HepG2 (cell line): ENCODE results near the gene TBC1D20. TPM values are rescaled to one million over a fixed set of nuclear protein-coding genes. Genes with fewer than 3 reads are reported as not detected.

Experiments used
- AKAP8 ChIP-seq: sonication (generic); formaldehyde crosslinking; IDR thresholded peaks from 2 replicates; pipeline ENCODE4 v1.5.1; 2020; ENCODE audit warnings: mild to moderate bottlenecking, missing genetic modification reagents
- ARNT ChIP-seq: fragments of 450-650 bp; IDR thresholded peaks from 2 replicates; pipeline ENCODE4 v1.6.1; 2017
- BATF2 ChIP-seq: sonication (generic); formaldehyde crosslinking; IDR thresholded peaks from 2 replicates; pipeline ENCODE4 v1.8.0; 2022; ENCODE audit warnings: mild to moderate bottlenecking, missing genetic modification reagents, moderate library complexity
- BRF2 ChIP-seq: sonication (generic); formaldehyde crosslinking; IDR thresholded peaks from 2 replicates; pipeline ENCODE4 v1.8.1; 2022; ENCODE audit warnings: mild to moderate bottlenecking, missing genetic modification reagents
- DDIT3 ChIP-seq: sonication (generic); formaldehyde crosslinking; IDR thresholded peaks from 2 replicates; pipeline ENCODE4 v1.4.0; 2020; ENCODE audit warnings: mild to moderate bottlenecking, missing genetic modification reagents
- DRAP1 ChIP-seq: IDR thresholded peaks from 2 replicates; pipeline ENCODE4 v1.6.1; 2016; ENCODE audit warnings: missing genetic modification reagents, missing compliant biosample characterization
- EED ChIP-seq: sonication (generic); formaldehyde crosslinking; IDR thresholded peaks from 2 replicates; pipeline ENCODE4 v1.5.0; 2020; ENCODE audit warnings: mild to moderate bottlenecking, missing genetic modification reagents
- GATAD1 ChIP-seq: IDR thresholded peaks from 2 replicates; pipeline ENCODE4 v1.6.1; 2016; ENCODE audit warnings: missing genetic modification reagents, missing compliant biosample characterization
- HCFC1 ChIP-seq: fragments of 150-350 bp; IDR thresholded peaks from 2 replicates; pipeline ENCODE4 v1.6.1; 2014; ENCODE audit warnings: low read depth, low read length
- HDAC6 ChIP-seq: fragments of 200-600 bp; sonication (generic); IDR thresholded peaks from 2 replicates; pipeline ENCODE4 v1.7.0; 2017; ENCODE audit warnings: mild to moderate bottlenecking, antibody characterized with exemption, low read length, low read depth
- POLR2AphosphoS5 ChIP-seq: IDR thresholded peaks from 2 replicates; pipeline ENCODE4 v1.6.1; 2012; ENCODE audit warnings: low read depth, low read length
- SSRP1 ChIP-seq: IDR thresholded peaks from 2 replicates; pipeline ENCODE4 v1.6.1; 2016; ENCODE audit warnings: control low read depth
- STAT6 ChIP-seq: sonication (generic); formaldehyde crosslinking; IDR thresholded peaks from 2 replicates; pipeline ENCODE4 v1.4.0; 2020; ENCODE audit warnings: missing genetic modification reagents, mild to moderate bottlenecking, borderline replicate concordance
- YEATS2 ChIP-seq: sonication (generic); formaldehyde crosslinking; IDR thresholded peaks from 2 replicates; pipeline ENCODE4 v1.4.0; 2020; ENCODE audit warnings: missing genetic modification reagents, borderline replicate concordance
- ZC3H13 ChIP-seq: sonication (generic); formaldehyde crosslinking; IDR thresholded peaks from 2 replicates; pipeline ENCODE4 v1.8.1; 2023; ENCODE audit warnings: mild to moderate bottlenecking, missing genetic modification reagents, moderate library complexity
- ZFP1 ChIP-seq: IDR thresholded peaks from 2 replicates; pipeline ENCODE4 v1.6.1; 2016
- ZNF205 ChIP-seq: IDR thresholded peaks from 2 replicates; pipeline ENCODE4 v1.6.1; 2018; ENCODE audit warnings: missing biosample characterization, missing genetic modification reagents
- ZNF639 ChIP-seq: conservative IDR thresholded peaks from 2 replicates; pipeline ENCODE4 v1.6.1; 2018; ENCODE audit warnings: missing genetic modification reagents
- ZNF883 ChIP-seq: sonication (generic); formaldehyde crosslinking; IDR thresholded peaks from 2 replicates; pipeline ENCODE4 v1.5.1; 2020; ENCODE audit warnings: mild to moderate bottlenecking, missing genetic modification reagents; ENCODE audit errors: not compliant biosample characterization
- polyA plus RNA-seq, 8 experiments: library from polyadenylated mRNA; depleted of rRNA in 3 of 8; stranded (reverse) in 7 of 8; unstranded in 1 of 8; fragments of >200 nt; fragmentation: Illumina TruSeq in 4 of 8; extraction: Trizol in 4 of 8; gene quantifications; 2 replicates each; pipeline versions ENCODE4 v1.2.1 to v1.2.3, GENCODE V29; 2011 to 2016; ENCODE audit warnings: low read depth in 4 of 8, missing spikeins in 1 of 8, mixed read lengths in 1 of 8; ENCODE audit not compliant: insufficient read depth in 1 of 8
- total RNA-seq, 5 experiments: library from RNA; depleted of rRNA; stranded (reverse); fragments of >200 nt; fragmentation: Illumina TruSeq; extraction: Trizol; gene quantifications; 2 replicates each; pipeline ENCODE4 v1.2.3, GENCODE V29; 2016; ENCODE audit warnings: low read depth in 1 of 5

The TBC1D20 gene
- total and polyA plus RNA-seq, 2 of the 13 experiments (the other 11 are each of a cell fraction or from before 2014, with no cell fraction given), result 36.6 to 47.1 TPM

- no peak for TF ChIP-seq HDAC6
- TF ChIP-seq GATAD1 (CRISPR knock-in tag), result peak; percentile 50
- no peak for TF ChIP-seq ARNT
- peak; percentile 17; the same call in 1 of the 2 replicates for TF ChIP-seq SSRP1 (CRISPR knock-in tag)
- TF ChIP-seq STAT6 (CRISPR knock-in tag), result no peak
- TF ChIP-seq DRAP1, result peak; percentile 81
- TF ChIP-seq ZNF639 (CRISPR knock-in tag), result no peak
- TF ChIP-seq DDIT3 (CRISPR knock-in tag), result no peak
- no peak for TF ChIP-seq YEATS2 (CRISPR knock-in tag)
- no peak for TF ChIP-seq BATF2 (CRISPR knock-in tag)
- TF ChIP-seq EED (CRISPR knock-in tag), result no peak
- TF ChIP-seq BRF2 (CRISPR knock-in tag), result no peak
- TF ChIP-seq ZFP1 (CRISPR knock-in tag), result 0 out of 2 replicates have a peak, but pooled peaks have one; percentile 17
- no peak for TF ChIP-seq HCFC1
- TF ChIP-seq ZNF883 (CRISPR knock-in tag), result no peak
- no peak for TF ChIP-seq ZNF205
- TF ChIP-seq ZC3H13 (CRISPR knock-in tag), result 0 out of 2 replicates have a peak, but pooled peaks have one; percentile 73
- TF ChIP-seq POLR2AphosphoS5, result peak; percentile 64
- no peak; the same call in 1 of the 2 replicates for TF ChIP-seq AKAP8 (CRISPR knock-in tag)
These were observed 61.7 kb downstream of the TBC1D20 start (continued) for GRCh38 chr20:400454-401275.
